Endothelial cell of umbilical vein (primary cell): ENCODE data around the gene SYT2. TPM values are rescaled to one million over a fixed set of nuclear protein-coding genes. Genes with fewer than 3 reads are reported as not detected.

Experiments
- BruUV-seq: library from RNA; stranded (reverse); fragments of 400-500 nt; replicated peaks from 2 replicates; lab custom pipeline; 2021; lab: Mats Ljungman, UMichigan
- CTCF ChIA-PET: fragments of 300-600, 350-600 bp; sonication (Branson Sonifier 250); formaldehyde crosslinking; loops from one replicate; lab custom pipeline; 2021; ENCODE audit warnings: antibody characterized with exemption, inconsistent platforms; lab: Charles Lee
- POLR2A ChIA-PET: fragments of 300-600, 350-600 bp; sonication (Branson Sonifier 250); formaldehyde crosslinking; loops from one replicate; lab custom pipeline; 2021; ENCODE audit warnings: antibody characterized with exemption, inconsistent platforms; lab: Charles Lee
- DNase-seq: peaks from one replicate; pipeline ENCODE4 v3.0.0-alpha.2; 2011; ENCODE audit warnings: low read depth, low spot score
- FAIRE-seq: peaks from 2 replicates; lab custom pipeline; 2011; peaks lifted over from hg19 to GRCh38; lab: Jason Lieb, UNC
- H2AFZ ChIP-seq: 2 replicates; pipeline ENCODE4 v1.6.0; 2012; ENCODE audit warnings: low read depth, low read length, control low read depth, inconsistent platforms
- H3K27ac ChIP-seq: 2 replicates; pipeline ENCODE4 v1.5.1; 2011; ENCODE audit warnings: low read depth, mild to moderate bottlenecking, control low read depth, low read length, moderate library complexity; ENCODE audit not compliant: insufficient read depth
- H3K27me3 ChIP-seq, 2 experiments: 2 replicates each; pipeline versions ENCODE4 v1.6.0 to v1.6.1; 2011; ENCODE audit warnings: low read length in 2 of 2, mixed read lengths in 1 of 2; ENCODE audit not compliant: control insufficient read depth in 2 of 2, insufficient read depth in 2 of 2
- H3K36me3 ChIP-seq, 2 experiments: 2 replicates in 1 of 2; 3 replicates in 1 of 2; pipeline ENCODE4 v1.5.1; 2011; ENCODE audit warnings: low read length in 2 of 2, mild to moderate bottlenecking in 1 of 2, moderate library complexity in 1 of 2; ENCODE audit not compliant: control insufficient read depth in 2 of 2, insufficient read depth in 2 of 2; ENCODE audit errors: extremely low read depth in 1 of 2
- H3K4me1 ChIP-seq: 3 replicates; pipeline ENCODE4 v1.5.1; 2011; ENCODE audit warnings: mild to moderate bottlenecking, low read length; ENCODE audit not compliant: control insufficient read depth, insufficient read depth; ENCODE audit errors: extremely low read depth
- H3K4me2 ChIP-seq: 2 replicates; pipeline ENCODE4 v1.6.1; 2011; ENCODE audit warnings: low read length, control low read depth, mixed read lengths; ENCODE audit not compliant: insufficient read depth
- H3K4me3 ChIP-seq, 3 experiments: fragments of 200-600 bp in 1 of 3; sonication (generic), shearing (Covaris generic) in 1 of 3; replicated peaks in 1 of 3; 2 replicates each; pipeline ENCODE4 v1.5.1; 2011 to 2016; ENCODE audit warnings: control low read depth in 3 of 3, low read length in 3 of 3, mild to moderate bottlenecking in 2 of 3, inconsistent platforms in 1 of 3, low read depth in 1 of 3, moderate library complexity in 1 of 3; ENCODE audit not compliant: insufficient read depth in 1 of 3
- H3K79me2 ChIP-seq: 2 replicates; pipeline ENCODE4 v1.6.0; 2012; ENCODE audit warnings: low read length, inconsistent platforms; ENCODE audit not compliant: control insufficient read depth, insufficient read depth
- H3K9ac ChIP-seq: replicated peaks from 2 replicates; pipeline ENCODE3; 2011; ENCODE audit warnings: low read length, control low read depth; ENCODE audit not compliant: insufficient read depth; ENCODE audit errors: extremely low read depth
- H3K9me1 ChIP-seq: replicated peaks from 3 replicates; pipeline ENCODE4 v1.6.0; 2011; ENCODE audit warnings: mild to moderate bottlenecking, low read length; ENCODE audit not compliant: control insufficient read depth, insufficient read depth; ENCODE audit errors: extremely low read depth
- H3K9me3 ChIP-seq: replicated peaks from 2 replicates; pipeline ENCODE4 v1.5.1; 2012; ENCODE audit warnings: low read length, inconsistent platforms; ENCODE audit not compliant: control insufficient read depth, insufficient read depth
- H4K20me1 ChIP-seq: replicated peaks from 2 replicates; pipeline ENCODE3; 2011; ENCODE audit warnings: mild to moderate bottlenecking, low read length; ENCODE audit not compliant: control insufficient read depth, insufficient read depth; ENCODE audit errors: extremely low read depth
- CTCF ChIP-seq, 2 donors: IDR thresholded peaks; 1 replicate in 1 of 2; 2 replicates in 1 of 2; pipeline ENCODE4 v1.5.1; 2011; ENCODE audit warnings: low read length in 2 of 2, mild to moderate bottlenecking in 2 of 2, moderate library complexity in 2 of 2, control low read depth in 1 of 2, inconsistent platforms in 1 of 2, low read depth in 1 of 2; ENCODE audit not compliant: insufficient read depth in 1 of 2; ENCODE audit errors: extremely low read depth in 1 of 2
- EZH2 ChIP-seq: IDR thresholded peaks from 2 replicates; pipeline ENCODE4 v1.6.1; 2012; ENCODE audit warnings: borderline replicate concordance, low read depth, mild to moderate bottlenecking, moderate library complexity, low read length, inconsistent platforms; ENCODE audit not compliant: severe bottlenecking
- FOS ChIP-seq: IDR thresholded peaks from 2 replicates; pipeline ENCODE4 v1.6.1; 2011; ENCODE audit warnings: mild to moderate bottlenecking, low read length, moderate library complexity, borderline replicate concordance; ENCODE audit not compliant: insufficient read depth
- GATA2 ChIP-seq: IDR thresholded peaks from 2 replicates; pipeline ENCODE4 v1.7.0; 2011; ENCODE audit warnings: low read depth, mild to moderate bottlenecking, moderate library complexity, mixed read lengths, low read length; ENCODE audit not compliant: insufficient read length, insufficient read depth
- JUN ChIP-seq: IDR thresholded peaks from 2 replicates; pipeline ENCODE4 v1.6.1; 2011; ENCODE audit warnings: borderline replicate concordance, low read depth; ENCODE audit not compliant: insufficient read length, insufficient read depth
- MAX ChIP-seq: IDR thresholded peaks from 2 replicates; pipeline ENCODE4 v1.6.1; 2011; ENCODE audit not compliant: insufficient read depth, insufficient read length
- MYC ChIP-seq: IDR thresholded peaks from one replicate; pipeline ENCODE4 v1.6.1; 2011; ENCODE audit warnings: mild to moderate bottlenecking, low read depth, low read length
- POLR2A ChIP-seq: IDR thresholded peaks from 2 replicates; pipeline ENCODE4 v1.6.1; 2012; ENCODE audit warnings: low read depth, mild to moderate bottlenecking, control low read depth, low read length
- POLR2AphosphoS5 ChIP-seq: IDR thresholded peaks from 2 replicates; pipeline ENCODE4 v1.6.1; 2012; ENCODE audit warnings: low read depth, mild to moderate bottlenecking, control low read depth, low read length, moderate library complexity; ENCODE audit not compliant: insufficient read depth
- dilution Hi-C: fragments of 300-500 bp; cut with MboI; formaldehyde crosslinking; loops from one replicate; pipeline ENCODE4 v1.15.0; 2019; ENCODE audit warnings: low sequenced_read_pairs; ENCODE audit not compliant: extremely low pct_ligation_motif_present
- intact Hi-C: fragments of 100-400 bp; cut with micrococcal nuclease; formaldehyde crosslinking; loops from one replicate; pipeline ENCODE4 v1.10.0; 2022
- polyA plus RNA-seq, 4 experiments: library from polyadenylated mRNA; depleted of rRNA in 3 of 4; stranded (reverse) in 3 of 4; unstranded in 1 of 4; fragments of >200 nt; gene quantifications; 2 replicates each; pipeline versions ENCODE4 v1.2.1 to v1.2.3, GENCODE V29; 2011 to 2012; ENCODE audit warnings: missing spikeins in 1 of 4
- total RNA-seq: library from RNA; stranded (reverse); gene quantifications from 2 replicates; pipeline ENCODE4 v1.2.3, GENCODE V29; 2021

SYT2 gene
- total and polyA plus RNA-seq, 2 donors (not counting 3 experiments of a cell fraction or from before 2014, with no cell fraction given), result not detected

- Histone ChIP-seq H3K4me1 (peaks cover 9% of the 10 kb centered on the region), H3K27ac (no peak overlapping the region), H3K9me3 (no peaks in the 10 kb centered on the region), H3K27me3 (no peaks in the 10 kb centered on the region), H3K4me3 (no peak overlapping the region), H3K36me3 (no peaks in the 10 kb centered on the region), H3K9me1 (no peaks in the 10 kb centered on the region), H3K4me2 (no peak overlapping the region), H3K79me2 (no peaks in the 10 kb centered on the region), H2AFZ (no peak overlapping the region), H3K9ac (no peak overlapping the region), H4K20me1 (no peaks in the 10 kb centered on the region)
- no TSS peak for BruUV-seq
- FAIRE-seq, result no peak
- dilution Hi-C loops (no loop called here), intact Hi-C loops (no loop called here)
- CTCF ChIA-PET, result no interaction called here
- TF ChIP-seq CTCF (IDR thresholded peaks at IDR 0.05; ENCODE audit: extremely low read depth in 1 of 2, insufficient read depth in 1 of 2, low read depth in 1 of 2, low read length in 2 of 2) (no peak), MYC (no peak), GATA2 (no peak)
- DNase-seq, result no peak
- POLR2A ChIA-PET, result no interaction called here
Observed at GRCh38 chr1:202596638-202597037, 113.6 kb downstream of the SYT2 start.

GRCh38 chr1:202593845-202594244 is 116.4 kb downstream of the SYT2 start:
- H3K4me1 ChIP-seq, result peaks cover 20% of the 10 kb centered on the region
- POLR2A ChIA-PET, result no interaction called here
- no peaks in the 10 kb centered on the region for H3K79me2 ChIP-seq

More at GRCh38 chr1:202593845-202594244, 116.4 kb downstream of the SYT2 start:
- Histone ChIP-seq H3K9ac (no peak overlapping the region), H3K9me1 (no peaks in the 10 kb centered on the region), H3K27ac (no peak overlapping the region), H2AFZ (no peak overlapping the region), H3K4me2 (no peak overlapping the region), H4K20me1 (no peaks in the 10 kb centered on the region), H3K27me3 (no peaks in the 10 kb centered on the region), H3K4me3 (no peak overlapping the region), H3K9me3 (no peaks in the 10 kb centered on the region), H3K36me3 (no peaks in the 10 kb centered on the region)
- CTCF ChIA-PET, result no interaction called here
- no peak for DNase-seq
- FAIRE-seq, result no peak
- BruUV-seq, result no TSS peak
- TF ChIP-seq FOS (no peak), GATA2 (no peak), POLR2A (no peak), MAX (no peak), EZH2 (no peak), MYC (no peak), JUN (no peak), POLR2AphosphoS5 (no peak), CTCF (IDR thresholded peaks at IDR 0.05; ENCODE audit: extremely low read depth in 1 of 2, insufficient read depth in 1 of 2, low read depth in 1 of 2, low read length in 2 of 2) (no peak)
- dilution Hi-C loops (no loop called here), intact Hi-C loops (no loop called here)
